DOHH2 (cell line): ENCODE results near the gene MTHFR.
A peak's percentile ranks its signal among the peaks of the same experiment; 100 is the strongest.

Source experiments
- H3F3A ChIP-seq: fragments of 200-600 bp; sonication (generic), shearing (Covaris generic); 2 replicates; pipeline ENCODE4 v1.6.0; 2016; ENCODE audit warnings: antibody characterized with exemption, mild to moderate bottlenecking; ENCODE audit not compliant: control insufficient read depth, insufficient read depth
- H3K27ac ChIP-seq: fragments of 200-600 bp; sonication (generic); 2 replicates; pipeline ENCODE4 v1.5.1; 2014; ENCODE audit warnings: low read depth, mild to moderate bottlenecking, low read length, moderate library complexity
- H3K27me3 ChIP-seq: fragments of 200-600 bp; sonication (generic); 2 replicates; pipeline ENCODE4 v1.6.1; 2014; ENCODE audit warnings: mild to moderate bottlenecking, low read length, mixed read lengths; ENCODE audit not compliant: control insufficient read depth
- H3K36me3 ChIP-seq: fragments of 200-600 bp; sonication (generic); 2 replicates; pipeline ENCODE4 v1.6.1; 2014; ENCODE audit warnings: mild to moderate bottlenecking, low read length, moderate library complexity, mixed read lengths; ENCODE audit not compliant: control insufficient read depth
- H3K4me1 ChIP-seq: fragments of 200-600 bp; sonication (generic); 2 replicates; pipeline ENCODE4 v1.6.1; 2014; ENCODE audit warnings: mild to moderate bottlenecking, low read length, mixed read lengths; ENCODE audit not compliant: control insufficient read depth
- H3K4me2 ChIP-seq: fragments of 200-600 bp; sonication (generic); 2 replicates; pipeline ENCODE4 v1.6.0; 2014; ENCODE audit warnings: mild to moderate bottlenecking, low read length, moderate library complexity
- H3K4me3 ChIP-seq: fragments of 200-600 bp; sonication (generic); 2 replicates; pipeline ENCODE4 v1.5.1; 2014; ENCODE audit warnings: mild to moderate bottlenecking, low read length, mixed read lengths
- H3K79me2 ChIP-seq: fragments of 200-600 bp; sonication (generic); 2 replicates; pipeline ENCODE4 v1.6.1; 2014; ENCODE audit warnings: mild to moderate bottlenecking, low read length, mixed read lengths; ENCODE audit not compliant: control insufficient read depth
- H3K9me2 ChIP-seq: fragments of 200-600 bp; sonication (generic); replicated peaks from 2 replicates; pipeline ENCODE4 v1.6.1; 2014; ENCODE audit warnings: mild to moderate bottlenecking, low read length, mixed read lengths; ENCODE audit not compliant: control insufficient read depth
- H3K9me3 ChIP-seq: fragments of 200-600 bp; sonication (generic); 2 replicates; pipeline ENCODE4 v1.6.1; 2014; ENCODE audit warnings: antibody characterized with exemption, low read length, mixed read lengths; ENCODE audit not compliant: control insufficient read depth, insufficient read depth
- H4K20me1 ChIP-seq: fragments of 200-600 bp; sonication (generic); 2 replicates; pipeline ENCODE4 v1.6.0; 2014; ENCODE audit warnings: low read depth, mild to moderate bottlenecking, antibody characterized with exemption, low read length, moderate library complexity; ENCODE audit not compliant: control insufficient read depth, insufficient read depth
- CTCF ChIP-seq: fragments of 200-600 bp; sonication (generic); IDR thresholded peaks from one replicate; pipeline ENCODE4 v1.5.1; 2014; ENCODE audit warnings: antibody characterized with exemption, mild to moderate bottlenecking, low read depth, low read length; ENCODE audit not compliant: poor library complexity, severe bottlenecking
- EZH2phosphoT487 ChIP-seq: fragments of 200-600 bp; sonication (generic); IDR thresholded peaks from 2 replicates; pipeline ENCODE4 v1.6.1; 2017; ENCODE audit warnings: borderline replicate concordance, mild to moderate bottlenecking, antibody characterized with exemption, low read length, moderate library complexity, mixed read lengths

MTHFR gene

GRCh38 chr1:11749996-11750395 is 55.8 kb downstream of the MTHFR start:
- no peaks in the 10 kb centered on the region for H3K9me3 ChIP-seq
- no peaks in the 10 kb centered on the region for H3K4me1 ChIP-seq
- TF ChIP-seq CTCF: no peak
- no peaks in the 10 kb centered on the region for H3F3A ChIP-seq
- H3K36me3 ChIP-seq: no peaks in the 10 kb centered on the region
- no peaks in the 10 kb centered on the region for H3K79me2 ChIP-seq
- H3K4me2 ChIP-seq: no peak overlapping the region
- no peak overlapping the region for H3K4me3 ChIP-seq
- H4K20me1 ChIP-seq: no peaks in the 10 kb centered on the region
- H3K27me3 ChIP-seq: no peaks in the 10 kb centered on the region
- no peaks in the 10 kb centered on the region for H3K9me2 ChIP-seq
- H3K27ac ChIP-seq: no peak overlapping the region

GRCh38 chr1:11749203-11749689 is 56.5 kb downstream of the MTHFR start:
- TF ChIP-seq EZH2phosphoT487: no peak
- peak; percentile 21 for TF ChIP-seq CTCF
- Histone ChIP-seq H3K4me1 (no peaks in the 10 kb centered on the region), H3K9me3 (no peaks in the 10 kb centered on the region), H3K4me2 (no peak overlapping the region), H3K4me3 (no peak overlapping the region), H3K9me2 (no peaks in the 10 kb centered on the region), H3K27ac (no peak overlapping the region), H3K27me3 (no peaks in the 10 kb centered on the region), H3K79me2 (no peaks in the 10 kb centered on the region), H3F3A (no peaks in the 10 kb centered on the region), H4K20me1 (no peaks in the 10 kb centered on the region), H3K36me3 (no peaks in the 10 kb centered on the region)

GRCh38 chr1:11748294-11749202 is 57.2 kb downstream of the MTHFR start:
- H3K27me3 ChIP-seq: no peaks in the 10 kb centered on the region
- no peaks in the 10 kb centered on the region for H3K9me2 ChIP-seq
- no peaks in the 10 kb centered on the region for H3K9me3 ChIP-seq
- H3K4me1 ChIP-seq: no peaks in the 10 kb centered on the region
- H3K79me2 ChIP-seq: no peaks in the 10 kb centered on the region
- H3K4me2 ChIP-seq: no peak overlapping the region
- no peak overlapping the region for H3K27ac ChIP-seq
- no peak for TF ChIP-seq CTCF
- TF ChIP-seq EZH2phosphoT487: no peak
- no peaks in the 10 kb centered on the region for H3K36me3 ChIP-seq
- H4K20me1 ChIP-seq: no peaks in the 10 kb centered on the region
- H3F3A ChIP-seq: no peaks in the 10 kb centered on the region
- H3K4me3 ChIP-seq: no peak overlapping the region
